RWPE2 (cell line): ENCODE data around the gene GOLGA5.
"Not testable (repeated sequence)": the region's sequence is repeated elsewhere in the genome, so short reads cannot be mapped to it uniquely, and the experiment has no call there.

Experiments used
- ATAC-seq: fragments of 200-7000 bp; cut with Tn5 transposase; 3 replicates; pipeline ENCODE4 v1.9.1; 2021; ENCODE audit warnings: low read depth
- DNase-seq: peaks from one replicate; pipeline ENCODE4 v3.0.0-alpha.2; 2020; ENCODE audit warnings: low spot score
- H3K27ac ChIP-seq: fragments of 450-650 bp; 2 replicates; pipeline ENCODE4 v1.5.1; 2017; ENCODE audit warnings: mild to moderate bottlenecking; ENCODE audit not compliant: poor library complexity, severe bottlenecking
- H3K27me3 ChIP-seq: fragments of 250-450 bp; sonication (Bioruptor Pico); 2 replicates; pipeline ENCODE4 v1.5.1; 2021; ENCODE audit warnings: mild to moderate bottlenecking, moderate library complexity; ENCODE audit not compliant: insufficient read depth, poor library complexity, severe bottlenecking
- H3K36me3 ChIP-seq: fragments of 250-450 bp; sonication (Bioruptor Pico); 2 replicates; pipeline ENCODE4 v1.5.1; 2020; ENCODE audit warnings: low read depth, mild to moderate bottlenecking, moderate library complexity
- H3K4me1 ChIP-seq: fragments of 250-450 bp; sonication (Bioruptor Pico); 2 replicates; pipeline ENCODE4 v1.5.1; 2021; ENCODE audit warnings: mild to moderate bottlenecking, moderate library complexity; ENCODE audit not compliant: insufficient read depth, poor library complexity, severe bottlenecking
- H3K4me3 ChIP-seq: fragments of 250-450 bp; sonication (Bioruptor Pico); 2 replicates; pipeline ENCODE4 v1.5.1; 2021; ENCODE audit warnings: mild to moderate bottlenecking, moderate library complexity; ENCODE audit not compliant: severe bottlenecking
- H3K9me3 ChIP-seq: fragments of 250-450 bp; sonication (Bioruptor Pico); 2 replicates; pipeline ENCODE4 v1.5.1; 2021; ENCODE audit warnings: mild to moderate bottlenecking, moderate library complexity; ENCODE audit not compliant: severe bottlenecking
- TF ChIP-seq, protein P1 (sequence below): fragments of 450-650 bp; IDR thresholded peaks from one replicate; pipeline ENCODE4 v1.5.1; 2017; ENCODE audit warnings: mild to moderate bottlenecking, moderate library complexity; ENCODE audit not compliant: poor library complexity, severe bottlenecking

Gene GOLGA5

DNA sequence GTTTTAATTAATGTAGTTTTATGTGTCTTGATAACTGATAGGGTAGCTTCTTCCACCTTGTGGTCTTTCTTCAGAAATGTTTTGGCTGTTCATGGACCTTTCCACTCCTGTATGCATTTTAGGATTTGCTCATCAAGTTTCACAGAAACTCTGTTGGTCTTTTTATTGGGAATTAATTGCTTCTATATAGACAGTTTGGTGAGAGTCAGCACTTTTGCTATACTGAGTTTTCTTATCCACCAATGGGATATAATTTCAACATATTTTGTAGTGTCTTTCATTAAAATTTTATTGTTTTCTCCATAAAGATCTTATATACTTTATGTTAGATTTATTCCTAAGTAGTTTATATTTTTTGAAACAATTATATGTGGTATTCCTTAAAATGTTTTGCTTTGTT is 7.8 kb downstream of the GOLGA5 start:
- ATAC-seq, result no peak
- no peak overlapping the region for H3K4me3 ChIP-seq

DNA sequence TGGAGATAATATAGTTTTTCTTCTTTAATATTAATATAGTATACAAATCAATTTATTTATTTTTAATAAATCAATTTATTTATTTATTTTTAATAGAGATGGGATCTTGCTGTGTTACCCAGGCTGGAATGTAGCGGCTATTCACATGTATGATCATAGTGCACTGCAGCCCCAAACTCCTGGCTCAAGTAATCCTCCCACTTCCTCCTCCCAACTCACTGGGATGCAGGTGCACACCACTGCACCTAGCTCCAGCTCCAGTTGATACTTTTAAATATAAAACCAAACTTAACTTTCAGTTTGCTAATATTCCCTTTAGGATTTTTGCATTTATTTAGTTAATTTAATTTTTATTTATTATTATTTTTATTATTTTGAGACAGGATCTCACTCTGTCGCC is 8.6 kb downstream of the GOLGA5 start:
- H3K27ac ChIP-seq, result no peak overlapping the region
- no peak for ATAC-seq

More for the DNA sequence above, 7.8 kb downstream of the GOLGA5 start:
- H3K27me3 ChIP-seq, result no peaks in the 10 kb centered on the region
- no peaks in the 10 kb centered on the region for H3K9me3 ChIP-seq
- peaks cover 91% of the 10 kb centered on the region for H3K36me3 ChIP-seq
- TF ChIP-seq, protein P1, sequence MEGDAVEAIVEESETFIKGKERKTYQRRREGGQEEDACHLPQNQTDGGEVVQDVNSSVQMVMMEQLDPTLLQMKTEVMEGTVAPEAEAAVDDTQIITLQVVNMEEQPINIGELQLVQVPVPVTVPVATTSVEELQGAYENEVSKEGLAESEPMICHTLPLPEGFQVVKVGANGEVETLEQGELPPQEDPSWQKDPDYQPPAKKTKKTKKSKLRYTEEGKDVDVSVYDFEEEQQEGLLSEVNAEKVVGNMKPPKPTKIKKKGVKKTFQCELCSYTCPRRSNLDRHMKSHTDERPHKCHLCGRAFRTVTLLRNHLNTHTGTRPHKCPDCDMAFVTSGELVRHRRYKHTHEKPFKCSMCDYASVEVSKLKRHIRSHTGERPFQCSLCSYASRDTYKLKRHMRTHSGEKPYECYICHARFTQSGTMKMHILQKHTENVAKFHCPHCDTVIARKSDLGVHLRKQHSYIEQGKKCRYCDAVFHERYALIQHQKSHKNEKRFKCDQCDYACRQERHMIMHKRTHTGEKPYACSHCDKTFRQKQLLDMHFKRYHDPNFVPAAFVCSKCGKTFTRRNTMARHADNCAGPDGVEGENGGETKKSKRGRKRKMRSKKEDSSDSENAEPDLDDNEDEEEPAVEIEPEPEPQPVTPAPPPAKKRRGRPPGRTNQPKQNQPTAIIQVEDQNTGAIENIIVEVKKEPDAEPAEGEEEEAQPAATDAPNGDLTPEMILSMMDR, result no peak
- no peak overlapping the region for H3K27ac ChIP-seq
- no peak for DNase-seq
- peaks cover 3% of the 10 kb centered on the region for H3K4me1 ChIP-seq

DNA sequence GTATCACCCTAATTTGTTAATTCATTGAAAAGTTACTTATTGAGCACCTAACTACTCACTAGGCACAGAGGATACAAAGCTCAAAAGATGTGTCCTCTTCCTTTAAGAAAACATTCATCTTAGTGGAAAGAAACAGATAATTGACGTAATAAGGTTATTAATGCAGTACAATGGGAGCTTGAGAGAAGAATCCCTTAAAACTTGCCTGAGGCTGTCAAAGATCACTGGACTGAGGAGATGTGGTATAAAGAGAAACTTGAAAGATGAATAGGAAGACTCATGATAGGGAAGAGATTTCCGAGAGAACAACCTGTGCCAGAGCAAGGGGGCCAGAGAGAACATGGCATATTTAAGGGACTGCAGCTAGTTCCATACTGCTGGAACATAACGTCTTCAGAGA is 19.1 kb downstream of the GOLGA5 start:
- Histone ChIP-seq H3K9me3 (no peaks in the 10 kb centered on the region), H3K4me3 (no peak overlapping the region), H3K27me3 (no peaks in the 10 kb centered on the region), H3K4me1 (no peaks in the 10 kb centered on the region), H3K27ac (no peak overlapping the region), H3K36me3 (peaks cover 97% of the 10 kb centered on the region)
- DNase-seq, result no peak
- ATAC-seq, result no peak
- TF ChIP-seq, protein P1, result no peak

More for the DNA sequence above, 8.6 kb downstream of the GOLGA5 start:
- Histone ChIP-seq H3K4me1 (peaks cover 3% of the 10 kb centered on the region), H3K36me3 (peaks cover 91% of the 10 kb centered on the region), H3K27me3 (no peaks in the 10 kb centered on the region), H3K4me3 (no peak overlapping the region), H3K9me3 (no peaks in the 10 kb centered on the region)
- DNase-seq, result no peak
- TF ChIP-seq, protein P1, result no peak

DNA sequence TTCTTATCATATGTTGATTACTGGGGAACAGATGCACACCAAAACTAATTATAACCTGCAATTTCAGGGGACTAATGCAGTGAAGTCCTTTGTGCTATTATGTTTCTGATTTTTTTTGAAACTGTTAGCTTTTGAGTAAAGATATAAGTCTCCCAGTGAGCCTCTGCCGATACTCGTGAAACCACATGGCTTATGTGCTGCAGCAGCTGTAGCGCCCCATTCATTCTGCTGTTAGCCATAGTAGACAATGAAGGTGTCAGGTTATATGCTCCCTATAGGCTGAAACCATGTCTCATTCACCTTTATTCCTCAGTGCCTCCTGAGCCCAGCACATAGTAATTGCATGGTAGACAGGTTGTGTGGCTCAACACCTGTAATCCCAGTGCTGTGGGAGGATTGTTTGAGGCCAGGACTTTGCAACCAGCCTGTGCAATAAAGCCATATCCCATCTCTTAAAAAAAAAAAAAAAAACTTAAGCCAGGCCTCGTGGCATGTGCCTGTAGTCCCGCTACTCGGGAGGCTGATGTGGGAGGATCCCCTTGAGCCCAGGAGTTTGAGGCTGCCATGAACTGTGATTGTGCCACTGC is 25.0 kb downstream of the GOLGA5 start:
- Histone ChIP-seq H3K4me3 (no peak overlapping the region), H3K36me3 (peaks cover 90% of the 10 kb centered on the region), H3K27ac (no peak overlapping the region), H3K4me1 (no peaks in the 10 kb centered on the region), H3K9me3 (no peaks in the 10 kb centered on the region), H3K27me3 (no peaks in the 10 kb centered on the region)
- ATAC-seq (no peak), DNase-seq (no peak)
- TF ChIP-seq, protein P1, result no peak

DNA sequence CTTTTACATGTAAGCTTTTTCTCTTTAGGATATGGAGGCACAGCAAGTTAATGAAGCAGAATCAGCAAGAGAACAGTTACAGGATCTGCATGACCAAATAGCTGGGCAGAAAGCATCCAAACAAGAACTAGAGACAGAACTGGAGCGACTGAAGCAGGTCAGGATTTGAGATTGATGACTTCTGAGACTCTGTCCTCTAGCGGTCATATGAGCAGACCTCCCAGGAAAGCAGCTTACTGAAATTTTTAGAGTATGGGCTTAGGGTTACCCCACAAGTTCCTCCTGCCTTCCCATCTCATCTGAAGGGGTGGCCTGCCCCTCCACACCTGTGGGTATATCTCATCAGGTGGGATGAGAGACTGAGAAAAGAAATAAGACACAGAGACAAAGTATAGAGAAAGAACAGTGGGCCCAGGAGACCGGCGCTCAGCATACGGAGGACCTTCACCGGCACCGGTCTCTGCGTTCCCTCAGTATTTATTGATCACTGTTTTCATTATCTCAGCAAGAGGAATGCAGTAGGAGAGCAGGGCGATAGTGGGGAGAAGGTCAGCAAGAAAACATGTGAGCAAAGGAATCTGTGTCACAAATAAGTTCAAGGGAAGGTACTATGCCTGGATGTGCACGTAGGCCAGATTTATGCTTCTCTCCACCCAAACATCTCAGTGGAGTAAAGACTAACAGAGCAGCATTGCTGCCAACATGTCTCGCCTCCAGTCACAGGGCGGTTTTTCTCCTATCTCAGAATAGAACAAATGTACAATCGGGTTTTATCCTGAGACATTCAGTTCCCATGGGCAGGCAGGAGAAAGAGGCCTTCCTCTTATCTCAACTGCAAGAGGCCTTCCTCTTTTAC is 25.8 kb downstream of the GOLGA5 start:
- DNase-seq, H3K27ac ChIP-seq, H3K4me3 ChIP-seq, H3K4me1 ChIP-seq, H3K27me3 ChIP-seq, H3K9me3 ChIP-seq, ATAC-seq: not testable (repeated sequence)
- peaks cover 90% of the 10 kb centered on the region for H3K36me3 ChIP-seq

DNA sequence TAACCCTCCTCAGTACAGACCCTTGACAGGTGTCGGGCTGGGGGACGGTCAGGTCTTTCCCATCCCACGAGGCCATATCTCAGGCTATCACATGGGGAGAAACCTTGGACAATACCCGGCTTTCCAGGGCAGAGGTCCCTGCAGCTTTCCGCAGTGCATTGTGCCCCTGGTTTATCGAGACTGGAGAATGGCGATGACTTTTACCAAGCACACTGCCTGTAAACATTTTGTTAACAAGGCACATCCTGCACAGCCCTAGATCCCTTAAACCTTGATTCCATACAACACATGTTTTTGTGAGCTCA is 26.4 kb downstream of the GOLGA5 start:
- DNase-seq, H3K27me3 ChIP-seq, H3K4me3 ChIP-seq, ATAC-seq, H3K4me1 ChIP-seq, H3K27ac ChIP-seq, H3K9me3 ChIP-seq: not testable (repeated sequence)
- H3K36me3 ChIP-seq, result peaks cover 90% of the 10 kb centered on the region
